A549 (cell line): ENCODE results near the gene CEACAM5. TPM values are rescaled to one million over a fixed set of nuclear protein-coding genes. Genes with fewer than 3 reads are reported as not detected.

ENCODE experiments used
- ATAC-seq, 2 experiments: fragments of 200-7000 bp in 1 of 2; fragments of >200 bp in 1 of 2; cut with Nextera tagmentation in 1 of 2; cut with Tn5 transposase in 1 of 2; 3 replicates each; pipeline versions ENCODE4 v1.8.0 to v1.9.1; 2018 to 2020; ENCODE audit warnings: mild to moderate bottlenecking in 1 of 2, moderate library complexity in 1 of 2
- CTCF ChIA-PET: fragments of 300-600 bp; sonication (Branson Sonifier 250); formaldehyde crosslinking; extraction: SDS; loops from one replicate; lab custom pipeline; 2021; ENCODE audit warnings: antibody characterized with exemption, inconsistent platforms; lab: Yijun Ruan, JAX
- POLR2A ChIA-PET: fragments of 350-600 bp; formaldehyde crosslinking; extraction: SDS; loops from one replicate; lab custom pipeline; 2021; ENCODE audit warnings: antibody characterized with exemption, inconsistent platforms; lab: Yijun Ruan, JAX
- DNase-seq, 2 experiments: peaks; one replicate each; pipeline versions ENCODE4 v3.0.0 to v3.0.0-alpha.2; 2011 to 2016; ENCODE audit warnings: low read depth in 1 of 2, low spot score in 1 of 2
- FAIRE-seq: peaks from 2 replicates; lab custom pipeline; 2011; peaks lifted over from hg19 to GRCh38; lab: Jason Lieb, UNC
- H3K27ac ChIP-seq, 2 experiments: fragments of >200 bp; sonication (Bioruptor Twin); formaldehyde crosslinking; 3 replicates each; pipeline ENCODE4 v1.5.1; 2016 to 2017
- H3K4me1 ChIP-seq: fragments of >200 bp; sonication (Bioruptor Twin); formaldehyde crosslinking; 3 replicates; pipeline ENCODE4 v1.6.1; 2016
- H3K4me2 ChIP-seq: fragments of >200 bp; sonication (Bioruptor Twin); formaldehyde crosslinking; 3 replicates; pipeline ENCODE4 v1.6.1; 2016
- H3K4me3 ChIP-seq: fragments of >200 bp; sonication (Bioruptor Twin); formaldehyde crosslinking; 3 replicates; pipeline ENCODE4 v1.5.1; 2016
- H3K9me3 ChIP-seq: fragments of >200 bp; sonication (Bioruptor Twin); formaldehyde crosslinking; 3 replicates; pipeline ENCODE4 v1.6.1; 2016
- BCL3 ChIP-seq: fragments of >200 bp; sonication (Bioruptor Twin); formaldehyde crosslinking; IDR thresholded peaks from 3 replicates; pipeline ENCODE4 v1.6.1; 2016
- CBX8 ChIP-seq: fragments of 200-600 bp; sonication (generic); IDR thresholded peaks from 2 replicates; pipeline ENCODE4 v1.6.1; 2016
- CEBPB ChIP-seq, 2 experiments: fragments of >200 bp in 1 of 2; sonication (Bioruptor Twin) in 1 of 2; formaldehyde crosslinking in 1 of 2; IDR thresholded peaks; 2 replicates each; pipeline ENCODE4 v1.6.1; 2012 to 2016
- CHD2 ChIP-seq: fragments of 150-350 bp; IDR thresholded peaks from 2 replicates; pipeline ENCODE4 v1.6.1; 2014; ENCODE audit warnings: low read length; ENCODE audit not compliant: partially characterized antibody
- CHD4 ChIP-seq: fragments of 200-600 bp; sonication (generic); IDR thresholded peaks from 2 replicates; pipeline ENCODE4 v1.6.1; 2016; ENCODE audit warnings: antibody characterized with exemption, mild to moderate bottlenecking, borderline replicate concordance
- CTCF ChIP-seq: fragments of >200 bp; sonication (Bioruptor Twin); formaldehyde crosslinking; IDR thresholded peaks from 3 replicates; pipeline ENCODE4 v1.5.1; 2016
- EHMT2 ChIP-seq: fragments of 200-600 bp; sonication (generic); IDR thresholded peaks from 2 replicates; pipeline ENCODE4 v1.6.1; 2016; ENCODE audit warnings: antibody characterized with exemption, low read depth, mild to moderate bottlenecking, moderate library complexity
- ELK1 ChIP-seq: fragments of 150-350 bp; IDR thresholded peaks from 2 replicates; pipeline ENCODE4 v1.6.1; 2014; ENCODE audit warnings: low read depth, mild to moderate bottlenecking, low read length
- HEYL ChIP-seq: fragments of 250-450 bp; sonication (Bioruptor Pico); IDR thresholded peaks from 2 replicates; pipeline ENCODE4 v1.8.0; 2021; ENCODE audit warnings: mild to moderate bottlenecking, moderate library complexity
- HMGXB4 ChIP-seq: fragments of 250-450 bp; sonication (Bioruptor Pico); IDR thresholded peaks from 2 replicates; pipeline ENCODE4 v1.5.0; 2021; ENCODE audit warnings: mild to moderate bottlenecking, moderate library complexity, borderline replicate concordance
- HOXB13 ChIP-seq: fragments of 250-450 bp; sonication (Bioruptor Pico); IDR thresholded peaks from 2 replicates; pipeline ENCODE4 v1.5.0; 2020; ENCODE audit warnings: low read depth, mild to moderate bottlenecking, moderate library complexity
- JUN ChIP-seq, 2 experiments: fragments of >200 bp; sonication (Bioruptor Twin); formaldehyde crosslinking; IDR thresholded peaks; 2 replicates in 1 of 2; 3 replicates in 1 of 2; pipeline ENCODE4 v1.6.1; 2016 to 2017
- JUNB ChIP-seq: fragments of >200 bp; sonication (Bioruptor Twin); formaldehyde crosslinking; IDR thresholded peaks from 2 replicates; pipeline ENCODE4 v1.6.1; 2016
- NFE2L2 ChIP-seq: fragments of 150-350 bp; conservative IDR thresholded peaks from 2 replicates; pipeline ENCODE4 v1.6.1; 2014; ENCODE audit warnings: low read length
- NPAS2 ChIP-seq: fragments of 250-450 bp; sonication (Bioruptor Pico); IDR thresholded peaks from 2 replicates; pipeline ENCODE4 v1.8.0; 2022; ENCODE audit warnings: mild to moderate bottlenecking, moderate library complexity, borderline replicate concordance
- PBX3 ChIP-seq: IDR thresholded peaks from 2 replicates; pipeline ENCODE4 v1.6.1; 2012
- PHF8 ChIP-seq: fragments of 200-600 bp; sonication (generic); IDR thresholded peaks from 2 replicates; pipeline ENCODE4 v1.6.1; 2016; ENCODE audit warnings: low read depth, mild to moderate bottlenecking, antibody characterized with exemption, moderate library complexity, borderline replicate concordance
- RAD21 ChIP-seq, 2 experiments: fragments of >200 bp in 1 of 2; sonication (Bioruptor Twin) in 1 of 2; formaldehyde crosslinking in 1 of 2; IDR thresholded peaks in 1 of 2; conservative IDR thresholded peaks in 1 of 2; 2 replicates in 1 of 2; 3 replicates in 1 of 2; pipeline ENCODE4 v1.6.1; 2012 to 2018; ENCODE audit warnings: inconsistent platforms in 1 of 2
- REST ChIP-seq: fragments of 200-600 bp; sonication (generic); IDR thresholded peaks from 2 replicates; pipeline ENCODE4 v1.6.1; 2016; ENCODE audit warnings: antibody characterized with exemption, mild to moderate bottlenecking, moderate library complexity
- USF2 ChIP-seq: fragments of 450-650 bp; IDR thresholded peaks from 2 replicates; pipeline ENCODE4 v1.6.1; 2014; ENCODE audit warnings: antibody characterized with exemption
- ZSCAN20 ChIP-seq: fragments of 250-450 bp; sonication (Bioruptor Pico); IDR thresholded peaks from 2 replicates; pipeline ENCODE4 v1.8.0; 2022; ENCODE audit warnings: mild to moderate bottlenecking, moderate library complexity
- WGBS: methylation state at CpG from one replicate; pipeline ENCODE4 v1.1.6; 2017; ENCODE audit errors: missing lambda C conversion rate; 5-methylcytosine and 5-hydroxymethylcytosine counted together
- polyA plus RNA-seq, 4 experiments: library from polyadenylated mRNA; depleted of rRNA in 3 of 4; stranded (reverse); fragments of >200 nt; fragmentation: RNase III in 1 of 4; extraction: RNeasy Plus Mini Kit Qiagen cat#74134 plus additional on column Dnase treatment in 1 of 4; gene quantifications; 2 replicates in 3 of 4; 3 replicates in 1 of 4; pipeline ENCODE4 v1.2.3, GENCODE V29; 2011 to 2017

The CEACAM5 gene
- polyA plus RNA-seq, 2 of the 4 experiments (the other 2 are of a cell fraction) = 1.3 TPM; not detected in 1

GRCh38 chr19:41698746-41699230 lies 9.6 kb upstream of the CEACAM5 start:
- Histone ChIP-seq H3K4me2 (peak overlapping the region; percentile 17), H3K9me3 (no peaks in the 10 kb centered on the region), H3K4me1 (peaks cover 56% of the 10 kb centered on the region), H3K27ac (peak overlapping the region; percentile 71 to 86; a peak in 5 of 6 replicates), H3K4me3 (no peak overlapping the region)
- ATAC-seq (no peak), FAIRE-seq (peak; percentile 95), DNase-seq (peak; percentile 55 to 69)
- POLR2A ChIA-PET = no interaction called here
- CTCF ChIA-PET = interaction anchor here (0.6 to 15.7 kb wide), 12 partner anchors 5 to 540 kb away, joined by 3 to 358 read pairs (median 9); partner anchors contain the start of genes CEACAM5, CEACAM6 and CEACAM7
- peak in 1 of 2 experiments; percentile 11; a peak in 1 of 5 replicates for TF ChIP-seq JUN (IDR thresholded peaks at IDR 0.05)
- TF ChIP-seq JUNB = 0 out of 2 replicates have a peak, but pooled peaks have one; percentile 6
- no peak for TF ChIP-seq RAD21 (conservative IDR thresholded peaks at IDR 0.05 in 1 of 2, IDR thresholded peaks at IDR 0.05 in 1 of 2)
- 15% methylated on average over 1 of the region's 1 CpG for WGBS

GRCh38 chr19:41699231-41699967 lies 9.0 kb upstream of the CEACAM5 start:
- peak overlapping the region; percentile 71 to 86 for H3K27ac ChIP-seq
- CTCF ChIA-PET = interaction anchor here (0.6 to 15.7 kb wide), 13 partner anchors 5 to 540 kb away, joined by 3 to 358 read pairs (median 7); partner anchors contain the start of genes CEACAM5, CEACAM6 and CEACAM7
- peak; percentile 58 to 72 for DNase-seq
- H3K4me1 ChIP-seq = peaks cover 58% of the 10 kb centered on the region
- POLR2A ChIA-PET = no interaction called here
- WGBS = 41% methylated on average over 16 of the region's 17 CpGs
- ATAC-seq = peak in 1 of 2 experiments; percentile 12; a peak in 1 of 6 replicates
- peak overlapping the region; percentile 17 for H3K4me2 ChIP-seq
- no peaks in the 10 kb centered on the region for H3K9me3 ChIP-seq
- H3K4me3 ChIP-seq = no peak overlapping the region
- FAIRE-seq = peak; percentile 54
- TF ChIP-seq NPAS2 (CRISPR knock-in tag) (no peak), HMGXB4 (CRISPR knock-in tag) (no peak), NFE2L2 (no peak), REST (no peak), EHMT2 (no peak), ZSCAN20 (CRISPR knock-in tag) (no peak), PBX3 (no peak), HOXB13 (no peak), CEBPB (IDR thresholded peaks at IDR 0.05) (no peak; a peak in 1 of 4 replicates), BCL3 (no peak), USF2 (no peak; the same call in 1 of the 2 replicates), CHD4 (no peak), CTCF (no peak), PHF8 (no peak), CBX8 (no peak), ELK1 (no peak), CHD2 (no peak), HEYL (CRISPR knock-in tag) (no peak), JUN (IDR thresholded peaks at IDR 0.05) (0 out of 5 replicates have a peak, but pooled peaks of 1 of the 2 experiments have one; percentile 12)
